Osteoblast (primary cell): ENCODE results near the gene MATK. TPM values are rescaled to one million over a fixed set of nuclear protein-coding genes. Genes with fewer than 3 reads are reported as not detected.

Experiments used
- DNase-seq: peaks from one replicate; pipeline ENCODE4 v3.0.0; 2011; ENCODE audit warnings: low spot score, mixed read lengths; ENCODE audit not compliant: insufficient read length; ENCODE audit errors: missing footprints
- H2AFZ ChIP-seq: 2 replicates; pipeline ENCODE4 v1.6.0; 2011; ENCODE audit warnings: mild to moderate bottlenecking, low read length
- H3K27ac ChIP-seq: 2 replicates; pipeline ENCODE4 v1.5.1; 2011; ENCODE audit warnings: mild to moderate bottlenecking, low read depth, low read length, moderate library complexity
- H3K27me3 ChIP-seq: 2 replicates; pipeline ENCODE4 v1.6.0; 2012; ENCODE audit warnings: mild to moderate bottlenecking, control low read depth, inconsistent platforms, low read length, moderate library complexity; ENCODE audit not compliant: insufficient read depth
- H3K36me3 ChIP-seq: 2 replicates; pipeline ENCODE4 v1.5.1; 2011; ENCODE audit warnings: mild to moderate bottlenecking, low read length, control low read depth, moderate library complexity; ENCODE audit not compliant: insufficient read depth
- H3K4me1 ChIP-seq: 2 replicates; pipeline ENCODE4 v1.5.1; 2011; ENCODE audit warnings: mild to moderate bottlenecking, low read length, control low read depth, moderate library complexity; ENCODE audit not compliant: insufficient read depth
- H3K4me2 ChIP-seq: 2 replicates; pipeline ENCODE4 v1.6.0; 2011; ENCODE audit warnings: mild to moderate bottlenecking, low read length; ENCODE audit not compliant: insufficient read depth
- H3K4me3 ChIP-seq: fragments of 200-600 bp; sonication (generic); 3 replicates; pipeline ENCODE4 v1.5.1; 2012; ENCODE audit warnings: mild to moderate bottlenecking, low read length, inconsistent platforms; ENCODE audit not compliant: insufficient read depth
- H3K79me2 ChIP-seq: 2 replicates; pipeline ENCODE4 v1.6.0; 2012; ENCODE audit warnings: mild to moderate bottlenecking, low read length, control low read depth, inconsistent platforms; ENCODE audit not compliant: insufficient read depth
- H3K9me3 ChIP-seq: 2 replicates; pipeline ENCODE4 v1.5.1; 2011; ENCODE audit warnings: low read depth, low read length, control low read depth
- H4K20me1 ChIP-seq: 2 replicates; pipeline ENCODE4 v1.6.0; 2012; ENCODE audit warnings: mild to moderate bottlenecking, low read length, control low read depth; ENCODE audit not compliant: insufficient read depth
- CTCF ChIP-seq: IDR thresholded peaks from 2 replicates; pipeline ENCODE4 v1.5.1; 2011; ENCODE audit warnings: mild to moderate bottlenecking, low read depth, low read length, moderate library complexity; ENCODE audit errors: extremely low read depth
- total RNA-seq: library from RNA; depleted of rRNA; stranded (reverse); fragments of >200 nt; gene quantifications from 2 replicates; pipeline ENCODE4 v1.2.3, GENCODE V29; 2012

The MATK gene
- total RNA-seq, 1 donor = not detected

- no peak overlapping the region for H3K4me2 ChIP-seq
These were observed 21.1 kb downstream of the MATK start for GRCh38 chr19:3765121-3765520.

GRCh38 chr19:3762501-3763459, 23.4 kb downstream of the MATK start, which contains the start of gene MRPL54:
MRPL54 (plus strand) TSS chr19:3762682; CDS start chr19:3762701, 19 bp downstream.
- H3K9me3 ChIP-seq = no peaks in the 10 kb centered on the region
- H3K36me3 ChIP-seq = peaks cover 17% of the 10 kb centered on the region
- peak; percentile 100 for DNase-seq
- H3K27ac ChIP-seq = peak within 1 kb of the TSS; percentile 99
- H3K4me1 ChIP-seq = peaks cover 14% of the 10 kb centered on the region
- peak within 1 kb of the TSS; percentile 96 for H2AFZ ChIP-seq
- no peaks in the 10 kb centered on the region for H3K27me3 ChIP-seq
- H3K4me2 ChIP-seq = peak within 1 kb of the TSS; percentile 95
- no peak for TF ChIP-seq CTCF
- peaks cover 29% of the 10 kb centered on the region for H3K79me2 ChIP-seq
- no peaks in the 10 kb centered on the region for H4K20me1 ChIP-seq
- peak within 1 kb of the TSS; percentile 96 for H3K4me3 ChIP-seq

More at GRCh38 chr19:3765121-3765520, 21.1 kb downstream of the MATK start:
- H3K27ac ChIP-seq = no peak overlapping the region
- H3K9me3 ChIP-seq = no peaks in the 10 kb centered on the region
- H2AFZ ChIP-seq = no peak overlapping the region
- H3K36me3 ChIP-seq = peaks cover 6% of the 10 kb centered on the region
- H3K79me2 ChIP-seq = peaks cover 18% of the 10 kb centered on the region
- H4K20me1 ChIP-seq = no peaks in the 10 kb centered on the region
- DNase-seq = no peak
- TF ChIP-seq CTCF = no peak
- H3K4me1 ChIP-seq = peaks cover 14% of the 10 kb centered on the region
- H3K27me3 ChIP-seq = no peaks in the 10 kb centered on the region
- no peak overlapping the region for H3K4me3 ChIP-seq

GRCh38 chr19:3762130-3762473, 24.1 kb downstream of the MATK start:
- H3K79me2 ChIP-seq = peaks cover 29% of the 10 kb centered on the region
- peak overlapping the region; percentile 99 for H3K27ac ChIP-seq
- H3K4me3 ChIP-seq = peak overlapping the region; percentile 96
- no peak for DNase-seq
- H2AFZ ChIP-seq = peak overlapping the region; percentile 96
- no peaks in the 10 kb centered on the region for H3K9me3 ChIP-seq
- H3K4me2 ChIP-seq = peak overlapping the region; percentile 95
- no peaks in the 10 kb centered on the region for H4K20me1 ChIP-seq
- H3K36me3 ChIP-seq = peaks cover 17% of the 10 kb centered on the region
- no peak for TF ChIP-seq CTCF
- H3K4me1 ChIP-seq = peaks cover 14% of the 10 kb centered on the region
- no peaks in the 10 kb centered on the region for H3K27me3 ChIP-seq
